ENCODE results near the gene TMEM41B. TPM values are rescaled to one million over a fixed set of nuclear protein-coding genes. Genes with fewer than 3 reads are reported as not detected.

TMEM41B gene
- total and polyA plus RNA-seq, 2 of the 8 experiments (the other 6 are each of a cell fraction or from before 2014, with no cell fraction given), result 24.3 to 50.1 TPM

DNA sequence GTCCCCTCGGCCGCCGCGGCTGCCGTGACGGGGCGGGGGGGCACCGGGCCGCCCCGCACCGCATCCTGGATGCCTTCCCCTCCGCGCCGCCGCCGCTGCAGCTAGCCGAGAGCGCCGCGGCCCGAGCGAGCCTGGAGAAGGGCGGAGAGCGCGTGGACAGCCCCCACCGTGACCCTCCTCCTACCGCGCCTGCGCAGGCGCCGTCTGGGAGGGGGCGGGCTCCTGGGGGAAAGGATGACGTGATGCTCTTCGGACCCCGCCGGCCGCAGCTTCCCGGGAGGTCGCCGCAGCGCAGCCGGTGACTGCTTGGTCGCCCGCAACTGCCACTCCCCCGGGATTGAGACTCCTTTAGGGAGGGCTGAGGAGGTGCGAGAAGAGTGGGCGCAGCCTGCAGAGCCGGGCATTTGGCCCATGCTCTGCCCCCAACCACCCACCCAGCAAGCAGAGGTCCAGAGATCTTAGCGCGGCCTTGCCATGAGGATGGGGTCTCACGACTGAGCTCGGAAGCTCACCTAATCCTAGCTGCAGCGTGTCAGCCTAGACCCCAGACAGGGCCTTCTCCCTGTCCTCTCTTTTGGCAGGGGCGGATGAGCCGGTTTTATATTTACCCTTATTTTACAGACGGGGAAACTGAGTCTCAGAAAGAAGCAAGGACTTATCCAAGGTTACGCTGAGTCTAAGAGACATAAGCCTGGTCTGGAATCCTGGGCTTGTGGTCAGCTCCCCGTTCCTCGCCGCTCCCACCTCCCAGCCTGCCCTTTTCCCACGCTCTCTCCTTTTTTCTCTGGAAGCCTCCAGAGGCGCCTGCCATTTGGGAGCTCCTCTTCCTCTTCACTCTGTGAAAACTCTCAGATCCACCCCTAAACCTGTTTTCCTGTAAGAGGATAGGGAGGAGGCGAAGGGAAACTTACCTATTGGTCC is 48.9 kb downstream of the TMEM41B start, which contains the start of gene DENND5A:
Gene DENND5A, minus strand, starts transcription at position 140 of the 921 bp plus-strand sequence. CDS start 281 bp downstream, outside the sequence.
- 5% methylated on average over 28 of the region's 63 CpGs; no CpG with 5 or more reads in 1 of the 2 experiments for WGBS, 2 experiments (ENCODE audit: extremely low coverage in 1 of 2, insufficient coverage in 1 of 2, insufficient read length in 1 of 2, insufficient replicate concordance in 2 of 2, low coverage in 1 of 2, low lambda C conversion rate in 2 of 2, missing lambda C conversion rate in 1 of 2)
- peaks cover 16% of the 10 kb centered on the region for H3K23me2 ChIP-seq (ENCODE audit: low read depth, low read length)
- H3K9ac ChIP-seq (replicated peaks in 1 of 4; ENCODE audit: extremely low read depth in 1 of 4, low read depth in 3 of 4, low read length in 3 of 4), result peak within 1 kb of the TSS; percentile 82 to 93 (median 90)
- H4K8ac ChIP-seq (ENCODE audit: extremely low read depth, insufficient read depth, low read length), result peak within 1 kb of the TSS; percentile 91
- H3K27me3 ChIP-seq (replicated peaks in 1 of 4; ENCODE audit: control insufficient read depth in 3 of 4, extremely low read depth in 1 of 4, insufficient read depth in 3 of 4, low read length in 3 of 4), result no peaks in the 10 kb centered on the region
- peak within 1 kb of the TSS; percentile 65; the same call in 1 of the 2 replicates for H3K18ac ChIP-seq (ENCODE audit: extremely low read depth, low read length)
- H3K4ac ChIP-seq (replicated peaks; ENCODE audit: insufficient read length, low read depth, low read length), result peak within 1 kb of the TSS; percentile 23
- no peak within 1 kb of the TSS for H4K91ac ChIP-seq (replicated peaks; ENCODE audit: insufficient read length, low read length)
- H3K36me3 ChIP-seq (ENCODE audit: control insufficient read depth in 2 of 4, insufficient read depth in 4 of 4, low read length in 3 of 4), result no peaks in the 10 kb centered on the region
- H3K4me3 ChIP-seq (ENCODE audit: extremely low read depth in 1 of 4, insufficient read depth in 2 of 4, low read depth in 3 of 4, low read length in 4 of 4), result peak within 1 kb of the TSS; percentile 79 to 96 (median 88)
- CTCF ChIA-PET (ENCODE audit: partially characterized antibody), result interaction anchor here (0.6 to 3.1 kb wide), 6 partner anchors 12 to 170 kb away, joined by 3 to 16 read pairs (median 3); no protein-coding TSS in a partner anchor
- H2BK12ac ChIP-seq (ENCODE audit: low read depth, low read length), result 0 out of 2 replicates have a peak within 1 kb of the TSS, but pooled peaks have one; percentile 52
- peak; percentile 61 to 82 for DNase-seq (ENCODE audit: low read depth in 1 of 2, low spot score in 2 of 2)
- no peak within 1 kb of the TSS for H3K23ac ChIP-seq (ENCODE audit: insufficient read length)
- peaks cover 12 to 39% of the 10 kb centered on the region in 2 experiments for H3K79me2 ChIP-seq (ENCODE audit: control insufficient read depth in 1 of 2, insufficient read depth in 2 of 2, low read length in 2 of 2)
- peak within 1 kb of the TSS; percentile 1 for H3K56ac ChIP-seq (replicated peaks; ENCODE audit: insufficient read length, low read depth, low read length)
- peaks cover 3% of the 10 kb centered on the region; the same call in 1 of the 2 replicates for H3K79me1 ChIP-seq (ENCODE audit: low read depth, low read length)
- H2BK20ac ChIP-seq (ENCODE audit: low read length), result no peak within 1 kb of the TSS
- peaks cover 4 to 5% of the 10 kb centered on the region in 2 experiments for H4K20me1 ChIP-seq (replicated peaks in 1 of 2; ENCODE audit: control insufficient read depth in 1 of 2, insufficient read depth in 2 of 2, low read length in 2 of 2)
- peak within 1 kb of the TSS; percentile 92 to 98 for H3K4me2 ChIP-seq (ENCODE audit: insufficient read depth in 1 of 2, low read depth in 2 of 2, low read length in 2 of 2)
- H2BK15ac ChIP-seq (ENCODE audit: low read length), result peak within 1 kb of the TSS; percentile 88; the same call in 1 of the 2 replicates
- no peaks in the 10 kb centered on the region for H3K9me3 ChIP-seq (ENCODE audit: insufficient read depth in 2 of 2, low read depth in 1 of 2, low read length in 1 of 2)
- H3K14ac ChIP-seq (ENCODE audit: insufficient read length), result peak within 1 kb of the TSS; percentile 92
- no peak within 1 kb of the TSS for H2BK120ac ChIP-seq (replicated peaks; ENCODE audit: low read depth, low read length)
- no peak for FAIRE-seq
- no peak within 1 kb of the TSS for H4K5ac ChIP-seq (ENCODE audit: insufficient read length, low read depth, low read length)
- POLR2A ChIA-PET (ENCODE audit: partially characterized antibody), result interaction anchor here (0.7 to 4.0 kb wide), 19 partner anchors 9 to 194 kb away, joined by 3 to 22 read pairs (median 4); partner anchors contain the start of genes IPO7 and ZNF143
- peaks cover 2 to 4% (median 3%) of the 10 kb centered on the region in 4 experiments; a peak in 3 of 7 replicates for H3K4me1 ChIP-seq (replicated peaks in 1 of 4; ENCODE audit: control insufficient read depth in 3 of 4, insufficient read depth in 4 of 4, low read length in 3 of 4)
- 0 out of 2 replicates have a peak within 1 kb of the TSS, but pooled peaks have one; percentile 17 for H2AK5ac ChIP-seq (ENCODE audit: low read depth, low read length)
- peak within 1 kb of the TSS; percentile 79; the same call in 1 of the 2 replicates for H2AFZ ChIP-seq (ENCODE audit: low read length)
- peak within 1 kb of the TSS; percentile 65; the same call in 1 of the 2 replicates for H3K27ac ChIP-seq (ENCODE audit: low read depth, low read length)
- peak within 1 kb of the TSS; percentile 61; the same call in 1 of the 2 replicates for H2BK5ac ChIP-seq (ENCODE audit: low read depth, low read length)
- TF ChIP-seq, protein P1, sequence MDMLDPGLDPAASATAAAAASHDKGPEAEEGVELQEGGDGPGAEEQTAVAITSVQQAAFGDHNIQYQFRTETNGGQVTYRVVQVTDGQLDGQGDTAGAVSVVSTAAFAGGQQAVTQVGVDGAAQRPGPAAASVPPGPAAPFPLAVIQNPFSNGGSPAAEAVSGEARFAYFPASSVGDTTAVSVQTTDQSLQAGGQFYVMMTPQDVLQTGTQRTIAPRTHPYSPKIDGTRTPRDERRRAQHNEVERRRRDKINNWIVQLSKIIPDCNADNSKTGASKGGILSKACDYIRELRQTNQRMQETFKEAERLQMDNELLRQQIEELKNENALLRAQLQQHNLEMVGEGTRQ (IDR thresholded peaks at IDR 0.05; ENCODE audit: low read length), result no peak
- no peak for TF ChIP-seq CHD2 (IDR thresholded peaks at IDR 0.05; ENCODE audit: low read length)
- no peak for TF ChIP-seq CEBPB (IDR thresholded peaks at IDR 0.05; ENCODE audit: low read depth, low read length)
- TF ChIP-seq, protein P2, sequence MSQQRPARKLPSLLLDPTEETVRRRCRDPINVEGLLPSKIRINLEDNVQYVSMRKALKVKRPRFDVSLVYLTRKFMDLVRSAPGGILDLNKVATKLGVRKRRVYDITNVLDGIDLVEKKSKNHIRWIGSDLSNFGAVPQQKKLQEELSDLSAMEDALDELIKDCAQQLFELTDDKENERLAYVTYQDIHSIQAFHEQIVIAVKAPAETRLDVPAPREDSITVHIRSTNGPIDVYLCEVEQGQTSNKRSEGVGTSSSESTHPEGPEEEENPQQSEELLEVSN (IDR thresholded peaks at IDR 0.05), result peak; percentile 24
- TF ChIP-seq SRF (IDR thresholded peaks at IDR 0.05; ENCODE audit: low read depth, low read length), result no peak
- no peak for TF ChIP-seq CBX5 (IDR thresholded peaks at IDR 0.05; ENCODE audit: low read depth, low read length)
- no peak for TF ChIP-seq CHD1 (IDR thresholded peaks at IDR 0.05; ENCODE audit: low read depth, low read length)
- TF ChIP-seq POLR2A (IDR thresholded peaks at IDR 0.05; ENCODE audit: control extremely low read depth in 1 of 2, low read depth in 2 of 2, low read length in 2 of 2), result peak; percentile 71 to 87
- no peak for TF ChIP-seq RAD21 (IDR thresholded peaks at IDR 0.05 in 1 of 2, conservative IDR thresholded peaks at IDR 0.05 in 1 of 2; ENCODE audit: low read depth in 2 of 2, low read length in 2 of 2)

Measured in H1 (cell line).